WTC11 (cell line): ENCODE results near the gene HELB.
"Not testable (repeated sequence)": the region's sequence is repeated elsewhere in the genome, so short reads cannot be mapped to it uniquely, and the experiment has no call there.

ENCODE experiments used
- ATF1 ChIP-seq: sonication (generic); formaldehyde crosslinking; IDR thresholded peaks from 2 replicates; pipeline ENCODE4 v1.8.1; 2023; ENCODE audit warnings: mild to moderate bottlenecking, moderate library complexity, missing genetic modification reagents
- ATF2 ChIP-seq: sonication (generic); formaldehyde crosslinking; IDR thresholded peaks from 2 replicates; pipeline ENCODE4 v1.8.1; 2022; ENCODE audit warnings: low read depth, missing genetic modification reagents, borderline replicate concordance
- ATF3 ChIP-seq: sonication (generic); formaldehyde crosslinking; conservative IDR thresholded peaks from 2 replicates; pipeline ENCODE4 v1.8.1; 2022; ENCODE audit warnings: mild to moderate bottlenecking, missing genetic modification reagents
- CTCF ChIP-seq: fragments of 200-600 bp; IDR thresholded peaks from 2 replicates; pipeline ENCODE4 v1.8.0; 2022; ENCODE audit warnings: antibody characterized with exemption
- E2F1 ChIP-seq: sonication (generic); formaldehyde crosslinking; IDR thresholded peaks from 2 replicates; pipeline ENCODE4 v1.8.0; 2022; ENCODE audit warnings: mild to moderate bottlenecking, missing genetic modification reagents
- FOXJ3 ChIP-seq: sonication (generic); formaldehyde crosslinking; IDR thresholded peaks from 2 replicates; pipeline ENCODE4 v1.9.0; 2021; ENCODE audit warnings: missing genetic modification reagents, mild to moderate bottlenecking, borderline replicate concordance
- FOXP4 ChIP-seq: sonication (generic); formaldehyde crosslinking; IDR thresholded peaks from 2 replicates; pipeline ENCODE4 v1.8.0; 2022; ENCODE audit warnings: mild to moderate bottlenecking, missing genetic modification reagents
- HMGXB4 ChIP-seq: sonication (generic); formaldehyde crosslinking; IDR thresholded peaks from 2 replicates; pipeline ENCODE4 v1.8.1; 2023; ENCODE audit warnings: mild to moderate bottlenecking, moderate library complexity, missing genetic modification reagents
- KAT7 ChIP-seq: sonication (generic); formaldehyde crosslinking; IDR thresholded peaks from 2 replicates; pipeline ENCODE4 v1.8.1; 2023; ENCODE audit warnings: missing genetic modification reagents, mild to moderate bottlenecking, borderline replicate concordance
- USF1 ChIP-seq: sonication (generic); formaldehyde crosslinking; IDR thresholded peaks from 2 replicates; pipeline ENCODE4 v1.8.0; 2022; ENCODE audit warnings: mild to moderate bottlenecking, missing genetic modification reagents
- ZBTB21 ChIP-seq: sonication (generic); formaldehyde crosslinking; IDR thresholded peaks from 2 replicates; pipeline ENCODE4 v1.8.1; 2023; ENCODE audit warnings: mild to moderate bottlenecking, missing genetic modification reagents, borderline replicate concordance
- ZNF423 ChIP-seq: fragments of 250-450 bp; sonication (Bioruptor Pico); IDR thresholded peaks from 2 replicates; pipeline ENCODE4 v2.1.2; 2022; ENCODE audit warnings: mild to moderate bottlenecking, moderate library complexity

- TF ChIP-seq USF1 (CRISPR knock-in tag); ZBTB21; CTCF; ATF1 (CRISPR knock-in tag); ATF3; ZNF423; E2F1 (CRISPR knock-in tag); ATF2; FOXP4 (CRISPR knock-in tag); KAT7 (CRISPR knock-in tag); FOXJ3; HMGXB4 (CRISPR knock-in tag): not testable (repeated sequence)
These were observed 1.1 kb downstream of the HELB start for GRCh38 chr12:66303316-66303804.
